Measurements from ENCODE around the gene RBM15B. TPM values are rescaled to one million over a fixed set of nuclear protein-coding genes. Genes with fewer than 3 reads are reported as not detected.

The RBM15B gene
- total and polyA plus RNA-seq, 9 of the 15 experiments (the other 6 are each of a cell fraction or from before 2014, with no cell fraction given): 1.8 to 21.0 (median 10.5) TPM

DNA sequence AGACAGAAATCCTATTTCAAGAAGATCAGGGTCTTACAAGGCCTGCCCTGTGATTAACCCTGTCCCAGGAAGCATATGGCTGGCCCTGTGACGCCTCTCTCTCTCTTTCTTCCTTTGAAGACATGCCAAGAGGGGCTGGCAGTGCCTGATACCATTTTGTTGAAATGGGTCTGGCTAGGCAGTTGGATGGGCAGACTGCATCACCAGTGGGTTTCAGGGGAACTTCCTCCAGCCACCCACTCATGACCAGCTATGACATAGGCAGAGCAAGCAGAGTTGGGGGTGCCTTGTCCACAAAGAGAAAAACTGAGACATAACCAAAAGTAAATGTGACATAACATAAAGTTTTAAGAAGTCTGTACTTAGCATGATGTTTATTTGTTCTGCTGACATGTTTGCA is 37.4 kb upstream of the RBM15B start:
- ATAC-seq (no peak), DNase-seq (ENCODE audit: extremely low read depth in 1 of 4, low spot score in 3 of 4) (no peak), FAIRE-seq (no peak)
- H4K20me1 ChIP-seq (replicated peaks; ENCODE audit: control insufficient read depth, insufficient read depth, low read length): no peaks in the 10 kb centered on the region
- no peak overlapping the region for H3K4me2 ChIP-seq (ENCODE audit: insufficient read depth, low read length)
- H3K36me3 ChIP-seq (ENCODE audit: control insufficient read depth, insufficient read depth, low read length): no peaks in the 10 kb centered on the region
- intact Hi-C loops (cut with micrococcal nuclease): no loop called here
- H3K79me2 ChIP-seq (ENCODE audit: control insufficient read depth, insufficient read depth, low read length): no peaks in the 10 kb centered on the region
- H3K4me1 ChIP-seq (replicated peaks in 1 of 2; ENCODE audit: control insufficient read depth in 2 of 2, insufficient read depth in 2 of 2, low read length in 2 of 2): no peaks in the 10 kb centered on the region; a peak in 1 of 5 replicates
- in situ Hi-C loops (cut with MboI): no loop called here
- no peak overlapping the region for H3K9ac ChIP-seq (ENCODE audit: insufficient read depth in 1 of 2, low read depth in 2 of 2, low read length in 2 of 2)
- no TSS peak for BruUV-seq (replicated peaks)
- ChIA-PET POLR2A (interaction anchor here (0.6 kb wide), 1 partner anchor 8 kb away, joined by 3 read pairs; no protein-coding TSS in a partner anchor), CTCF (ENCODE audit: low intra/inter-chr PET ratio) (no interaction called here)
- peaks cover 0 to 3% of the 10 kb centered on the region in 2 experiments; a peak in 1 of 5 replicates for H3K27me3 ChIP-seq (ENCODE audit: control insufficient read depth in 2 of 2, insufficient read depth in 2 of 2, low read length in 2 of 2)
- H3K27ac ChIP-seq (ENCODE audit: extremely low read depth, low read depth, low read length): no peak overlapping the region
- no peak overlapping the region for H2AFZ ChIP-seq (ENCODE audit: low read depth, low read length)
- no peaks in the 10 kb centered on the region for H3K9me1 ChIP-seq (ENCODE audit: control insufficient read depth, insufficient read depth, low read length)
- H3K9me3 ChIP-seq (replicated peaks; ENCODE audit: control insufficient read depth, insufficient read depth, low read depth, low read length): no peaks in the 10 kb centered on the region
- WGBS (ENCODE audit: insufficient coverage, low coverage, missing lambda C conversion rate): no CpG with 5 or more reads among the region's 1 CpG
- H3K4me3 ChIP-seq: no peak overlapping the region
- TF ChIP-seq FOXK1 (CRISPR knock-in tag; IDR thresholded peaks at IDR 0.05; ENCODE audit: borderline replicate concordance): no peak
- TF ChIP-seq MTF1 (CRISPR knock-in tag; IDR thresholded peaks at IDR 0.05; ENCODE audit: borderline replicate concordance): no peak
- TF ChIP-seq, protein P1, sequence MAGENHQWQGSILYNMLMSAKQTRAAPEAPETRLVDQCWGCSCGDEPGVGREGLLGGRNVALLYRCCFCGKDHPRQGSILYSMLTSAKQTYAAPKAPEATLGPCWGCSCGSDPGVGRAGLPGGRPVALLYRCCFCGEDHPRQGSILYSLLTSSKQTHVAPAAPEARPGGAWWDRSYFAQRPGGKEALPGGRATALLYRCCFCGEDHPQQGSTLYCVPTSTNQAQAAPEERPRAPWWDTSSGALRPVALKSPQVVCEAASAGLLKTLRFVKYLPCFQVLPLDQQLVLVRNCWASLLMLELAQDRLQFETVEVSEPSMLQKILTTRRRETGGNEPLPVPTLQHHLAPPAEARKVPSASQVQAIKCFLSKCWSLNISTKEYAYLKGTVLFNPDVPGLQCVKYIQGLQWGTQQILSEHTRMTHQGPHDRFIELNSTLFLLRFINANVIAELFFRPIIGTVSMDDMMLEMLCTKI (IDR thresholded peaks at IDR 0.05; ENCODE audit: partially characterized antibody): no peak

DNA sequence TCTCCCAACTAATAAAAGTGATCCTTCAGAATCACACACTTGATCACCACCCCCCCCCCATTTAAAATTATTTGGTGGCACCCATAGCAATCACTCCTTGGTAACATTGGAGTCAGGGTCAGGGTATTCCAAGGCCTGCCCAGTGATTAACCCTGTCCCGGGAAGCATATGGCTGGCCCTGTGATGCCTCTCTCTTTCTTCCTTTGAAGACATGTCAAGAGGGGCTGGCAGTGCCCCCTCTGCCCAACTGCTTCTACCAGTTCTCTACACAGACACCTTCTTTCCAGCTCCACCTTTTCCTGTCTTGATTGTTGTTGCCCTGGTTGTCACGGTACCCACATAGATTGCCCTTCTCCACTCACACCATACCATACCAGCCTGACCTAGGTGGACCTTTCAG is 36.9 kb upstream of the RBM15B start:
- no peak overlapping the region for H3K9ac ChIP-seq (ENCODE audit: insufficient read depth in 1 of 2, low read depth in 2 of 2, low read length in 2 of 2)
- ChIA-PET CTCF (ENCODE audit: low intra/inter-chr PET ratio) (no interaction called here), POLR2A (no interaction called here)
- no peak overlapping the region for H2AFZ ChIP-seq (ENCODE audit: low read depth, low read length)
- H3K4me2 ChIP-seq (ENCODE audit: insufficient read depth, low read length): no peak overlapping the region
- no peak for TF ChIP-seq KHSRP (IDR thresholded peaks at IDR 0.05)
- TF ChIP-seq NFIC (IDR thresholded peaks at IDR 0.05): no peak
- no peak for TF ChIP-seq OTX1 (CRISPR knock-in tag; IDR thresholded peaks at IDR 0.05)
- TF ChIP-seq GTF2E2 (tag; IDR thresholded peaks at IDR 0.05): no peak
- no peak for TF ChIP-seq POLR2AphosphoS2 (IDR thresholded peaks at IDR 0.05; ENCODE audit: low read length)
- TF ChIP-seq, protein P2, sequence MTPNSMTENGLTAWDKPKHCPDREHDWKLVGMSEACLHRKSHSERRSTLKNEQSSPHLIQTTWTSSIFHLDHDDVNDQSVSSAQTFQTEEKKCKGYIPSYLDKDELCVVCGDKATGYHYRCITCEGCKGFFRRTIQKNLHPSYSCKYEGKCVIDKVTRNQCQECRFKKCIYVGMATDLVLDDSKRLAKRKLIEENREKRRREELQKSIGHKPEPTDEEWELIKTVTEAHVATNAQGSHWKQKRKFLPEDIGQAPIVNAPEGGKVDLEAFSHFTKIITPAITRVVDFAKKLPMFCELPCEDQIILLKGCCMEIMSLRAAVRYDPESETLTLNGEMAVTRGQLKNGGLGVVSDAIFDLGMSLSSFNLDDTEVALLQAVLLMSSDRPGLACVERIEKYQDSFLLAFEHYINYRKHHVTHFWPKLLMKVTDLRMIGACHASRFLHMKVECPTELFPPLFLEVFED (CRISPR knock-in tag; conservative IDR thresholded peaks at IDR 0.05): no peak
- no peak for TF ChIP-seq CCAR2 (IDR thresholded peaks at IDR 0.05; ENCODE audit: low read depth, low read length)
- TF ChIP-seq, protein P3, sequence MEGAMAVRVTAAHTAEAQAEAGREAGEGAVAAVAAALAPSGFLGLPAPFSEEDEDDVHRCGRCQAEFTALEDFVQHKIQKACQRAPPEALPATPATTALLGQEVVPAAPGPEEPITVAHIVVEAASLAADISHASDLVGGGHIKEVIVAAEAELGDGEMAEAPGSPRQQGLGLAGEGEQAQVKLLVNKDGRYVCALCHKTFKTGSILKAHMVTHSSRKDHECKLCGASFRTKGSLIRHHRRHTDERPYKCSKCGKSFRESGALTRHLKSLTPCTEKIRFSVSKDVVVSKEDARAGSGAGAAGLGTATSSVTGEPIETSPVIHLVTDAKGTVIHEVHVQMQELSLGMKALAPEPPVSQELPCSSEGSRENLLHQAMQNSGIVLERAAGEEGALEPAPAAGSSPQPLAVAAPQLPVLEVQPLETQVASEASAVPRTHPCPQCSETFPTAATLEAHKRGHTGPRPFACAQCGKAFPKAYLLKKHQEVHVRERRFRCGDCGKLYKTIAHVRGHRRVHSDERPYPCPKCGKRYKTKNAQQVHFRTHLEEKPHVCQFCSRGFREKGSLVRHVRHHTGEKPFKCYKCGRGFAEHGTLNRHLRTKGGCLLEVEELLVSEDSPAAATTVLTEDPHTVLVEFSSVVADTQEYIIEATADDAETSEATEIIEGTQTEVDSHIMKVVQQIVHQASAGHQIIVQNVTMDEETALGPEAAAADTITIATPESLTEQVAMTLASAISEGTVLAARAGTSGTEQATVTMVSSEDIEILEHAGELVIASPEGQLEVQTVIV (CRISPR knock-in tag; IDR thresholded peaks at IDR 0.05; ENCODE audit: borderline replicate concordance): no peak
- TF ChIP-seq SMAD1 (IDR thresholded peaks at IDR 0.05; ENCODE audit: low read depth, low read length, partially characterized antibody): no peak
- no peaks in the 10 kb centered on the region for H4K20me1 ChIP-seq (replicated peaks; ENCODE audit: control insufficient read depth, insufficient read depth, low read length)
- 0% methylated on average over 2 of the region's 2 CpGs for WGBS (ENCODE audit: insufficient coverage, low coverage, missing lambda C conversion rate)
- H3K9me3 ChIP-seq (replicated peaks; ENCODE audit: control insufficient read depth, insufficient read depth, low read depth, low read length): no peaks in the 10 kb centered on the region
- FAIRE-seq (no peak), ATAC-seq (no peak), DNase-seq (ENCODE audit: extremely low read depth in 1 of 4, low spot score in 3 of 4) (no peak)
- H3K4me1 ChIP-seq (replicated peaks in 1 of 2; ENCODE audit: control insufficient read depth in 2 of 2, insufficient read depth in 2 of 2, low read length in 2 of 2): no peaks in the 10 kb centered on the region; a peak in 1 of 5 replicates
- H3K27ac ChIP-seq (ENCODE audit: extremely low read depth, low read depth, low read length): no peak overlapping the region
- no peak overlapping the region for H3K4me3 ChIP-seq
- intact Hi-C loops (cut with micrococcal nuclease) (no loop called here), in situ Hi-C loops (cut with MboI) (no loop called here)
- peaks cover 0 to 8% of the 10 kb centered on the region in 2 experiments; a peak in 2 of 5 replicates for H3K27me3 ChIP-seq (ENCODE audit: control insufficient read depth in 2 of 2, insufficient read depth in 2 of 2, low read length in 2 of 2)
- BruUV-seq (replicated peaks): no TSS peak
- H3K79me2 ChIP-seq (ENCODE audit: control insufficient read depth, insufficient read depth, low read length): no peaks in the 10 kb centered on the region
- no peaks in the 10 kb centered on the region for H3K36me3 ChIP-seq (ENCODE audit: control insufficient read depth, insufficient read depth, low read length)
- no peaks in the 10 kb centered on the region for H3K9me1 ChIP-seq (ENCODE audit: control insufficient read depth, insufficient read depth, low read length)

All from K562 (cell line).